Globus pallidus (tissue), 1 donor: Measurements from ENCODE around the gene ABITRAM.
"Not testable (repeated sequence)": the region's sequence is repeated elsewhere in the genome, so short reads cannot be mapped to it uniquely, and the experiment has no call there.

Source experiments
- DNase-seq: peaks from one replicate; pipeline ENCODE4 v3.0.0-alpha.2; 2015; ENCODE audit warnings: low spot score

Gene ABITRAM, protein sequence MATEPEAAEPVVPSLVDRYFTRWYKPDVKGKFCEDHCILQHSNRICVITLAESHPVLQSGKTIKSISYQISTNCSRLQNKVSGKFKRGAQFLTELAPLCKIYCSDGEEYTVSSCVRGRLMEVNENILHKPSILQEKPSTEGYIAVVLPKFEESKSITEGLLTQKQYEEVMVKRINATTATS

DNA sequence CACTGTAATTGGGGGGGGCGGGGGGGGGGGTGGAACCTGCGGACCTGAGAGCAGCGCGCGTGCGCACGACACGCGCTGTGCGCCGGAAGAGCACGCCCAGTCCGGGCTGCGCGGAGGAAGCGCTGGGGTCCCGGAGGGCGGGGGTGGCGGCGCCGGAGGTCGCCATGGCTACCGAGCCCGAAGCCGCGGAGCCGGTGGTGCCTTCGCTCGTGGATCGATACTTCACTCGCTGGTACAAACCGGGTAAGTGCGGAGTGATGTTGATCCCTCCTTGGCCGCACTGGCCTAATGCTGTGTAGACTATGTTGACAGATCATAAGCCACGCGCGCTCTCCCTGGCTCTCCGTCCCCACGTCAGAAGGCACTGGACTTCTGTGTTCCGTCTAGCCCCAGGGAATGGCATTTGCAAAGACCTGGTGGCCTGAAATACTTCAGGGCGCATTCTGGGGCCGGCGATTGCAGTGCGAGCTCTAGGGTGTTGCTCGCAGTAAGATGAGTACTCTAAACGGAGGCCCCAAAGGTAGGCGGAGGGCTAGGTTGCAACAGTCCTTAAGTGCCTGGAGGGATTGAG lies at the start of gene ABITRAM:
TSS of gene ABITRAM (plus strand) at position 78 of the 571 bp plus-strand sequence. CDS start at position 165, 87 bp downstream.
- peak; percentile 89 for DNase-seq

DNA sequence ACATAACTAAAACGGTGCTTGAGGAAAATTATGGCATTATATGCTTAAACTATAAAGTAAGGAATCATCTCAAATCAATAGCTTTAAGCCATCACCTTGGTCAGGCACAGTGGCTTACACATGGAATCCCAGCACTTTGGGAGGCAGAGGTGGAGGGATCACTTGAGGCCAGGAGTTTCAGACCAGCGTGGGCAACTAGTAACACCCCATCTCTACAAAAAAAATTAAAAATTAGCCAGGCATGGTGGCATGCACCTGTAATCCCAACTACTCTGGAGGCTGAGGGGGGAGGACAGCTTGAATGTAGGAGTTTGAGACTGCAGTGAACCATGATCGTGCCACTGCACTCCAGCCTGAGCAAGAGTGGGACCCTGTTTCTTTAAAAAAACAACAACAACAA lies 49.5 kb upstream of the ABITRAM start:
- DNase-seq = no peak

DNA sequence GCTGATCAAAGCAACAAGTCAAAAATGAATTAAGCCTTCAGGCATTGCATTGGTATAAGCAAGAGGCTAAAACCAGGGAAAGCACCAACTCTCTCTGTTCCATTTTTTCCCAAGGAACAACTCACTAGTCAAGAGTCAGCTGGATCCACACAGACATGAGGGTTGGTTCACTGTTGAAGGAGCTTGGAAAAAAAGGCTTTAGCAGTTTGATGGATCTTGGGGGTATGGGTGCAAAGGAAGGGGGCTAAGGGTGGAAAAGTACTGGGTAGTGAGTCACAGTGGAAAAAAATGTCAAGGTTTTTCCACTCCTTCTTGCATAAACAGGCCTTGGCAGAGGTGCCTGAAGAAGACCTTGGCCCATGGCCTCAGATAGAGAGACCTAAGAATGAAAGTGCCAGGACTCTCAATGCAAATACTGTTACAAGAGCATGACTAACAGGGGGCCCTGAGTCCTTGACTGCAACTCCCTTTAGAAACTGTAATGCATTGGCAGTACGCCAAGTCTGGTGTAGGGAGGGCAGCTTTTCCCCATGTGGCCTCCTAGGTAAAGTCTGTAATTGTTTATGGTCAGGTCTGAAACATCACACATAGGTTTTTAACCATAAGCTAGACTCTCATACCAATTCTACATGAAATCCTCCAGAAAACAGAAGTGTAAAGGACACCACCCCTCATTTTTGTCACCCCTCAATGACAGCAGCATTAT lies 48.4 kb upstream of the ABITRAM start:
- no peak for DNase-seq

DNA sequence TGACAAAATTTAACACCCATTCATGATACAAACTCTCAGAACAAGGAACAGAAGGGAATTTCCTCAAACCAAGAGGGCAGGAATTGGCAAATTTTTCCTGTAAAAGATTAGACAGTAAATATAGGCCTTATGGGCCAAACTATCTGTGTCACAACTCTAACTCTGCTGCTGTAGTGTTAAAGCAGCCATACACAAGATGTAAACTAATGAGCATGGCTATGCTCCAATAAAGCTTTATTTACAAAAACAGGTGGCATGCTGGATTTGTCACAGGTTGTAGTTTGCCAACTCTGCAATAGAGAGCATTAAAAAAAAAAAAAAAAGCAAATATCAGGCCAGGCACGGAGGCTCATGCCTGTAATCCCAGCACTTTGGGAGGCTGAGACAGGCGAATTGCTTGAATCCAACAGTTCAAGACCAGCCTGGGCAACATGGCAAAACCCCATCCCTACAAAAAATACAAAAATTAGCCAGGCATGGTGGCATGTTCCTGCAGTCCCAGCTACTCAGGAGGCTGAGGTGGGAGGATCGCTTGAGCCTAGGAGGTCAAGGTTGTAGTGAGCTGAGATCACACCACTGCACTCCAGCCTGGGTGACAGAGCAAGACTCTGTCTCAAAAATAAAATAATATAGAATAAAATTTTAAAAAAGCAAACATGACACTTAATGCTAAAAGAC lies 47.5 kb upstream of the ABITRAM start:
- not testable (repeated sequence) for DNase-seq

DNA sequence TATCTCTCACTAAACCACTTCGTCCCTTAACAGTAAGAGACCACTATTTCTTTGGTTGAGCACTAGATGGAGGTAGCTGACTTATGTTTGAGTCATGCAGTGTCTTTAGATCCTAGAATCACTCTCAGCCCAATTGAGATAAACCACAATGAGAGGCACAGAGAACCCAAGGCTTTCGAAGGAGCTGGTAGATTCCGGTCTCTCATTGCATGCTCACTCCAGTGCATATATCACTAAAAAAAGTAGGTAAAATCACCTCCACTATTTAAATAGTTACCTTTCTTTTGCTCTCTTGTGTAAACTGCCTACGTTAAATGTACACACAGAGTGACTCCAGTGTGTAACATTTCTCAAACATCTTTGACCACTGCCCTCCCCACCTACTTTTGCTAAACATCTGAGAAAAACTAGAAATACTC lies 44.5 kb upstream of the ABITRAM start:
- DNase-seq = no peak

DNA sequence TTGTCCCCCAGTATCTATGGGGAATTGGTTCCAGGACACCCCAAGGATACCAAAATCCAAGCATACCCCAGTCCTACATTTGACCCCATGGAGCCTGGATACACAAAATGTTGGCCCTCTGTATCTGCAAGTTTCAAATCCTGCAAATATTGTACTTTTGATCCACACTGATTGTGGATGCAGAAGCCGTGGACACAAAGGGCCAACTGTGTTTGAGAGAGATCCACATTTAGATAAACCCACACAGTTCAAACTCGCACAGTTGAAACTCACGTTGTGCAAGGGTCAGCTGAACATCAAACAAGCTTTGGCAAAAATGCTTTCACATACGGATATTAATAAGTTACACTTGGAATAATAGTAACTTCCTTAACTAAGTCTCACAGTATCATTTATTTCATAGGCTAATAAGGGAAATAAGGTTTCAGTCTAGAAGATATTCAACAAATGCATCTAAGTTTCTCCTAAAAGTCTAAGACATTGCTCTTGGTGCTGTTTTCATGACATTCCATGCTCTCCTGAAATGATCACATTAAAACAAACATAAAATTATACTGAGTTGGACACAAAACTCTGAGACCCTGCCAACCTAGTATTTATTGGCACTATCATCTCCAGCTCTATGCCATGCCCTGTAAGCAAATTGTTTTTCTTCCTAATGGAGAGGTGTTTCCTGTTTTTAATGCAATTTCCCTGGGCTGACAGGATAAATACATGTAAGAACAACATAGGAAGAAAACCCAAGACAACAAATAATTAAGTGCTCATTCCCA lies 39.8 kb upstream of the ABITRAM start:
- no peak for DNase-seq

DNA sequence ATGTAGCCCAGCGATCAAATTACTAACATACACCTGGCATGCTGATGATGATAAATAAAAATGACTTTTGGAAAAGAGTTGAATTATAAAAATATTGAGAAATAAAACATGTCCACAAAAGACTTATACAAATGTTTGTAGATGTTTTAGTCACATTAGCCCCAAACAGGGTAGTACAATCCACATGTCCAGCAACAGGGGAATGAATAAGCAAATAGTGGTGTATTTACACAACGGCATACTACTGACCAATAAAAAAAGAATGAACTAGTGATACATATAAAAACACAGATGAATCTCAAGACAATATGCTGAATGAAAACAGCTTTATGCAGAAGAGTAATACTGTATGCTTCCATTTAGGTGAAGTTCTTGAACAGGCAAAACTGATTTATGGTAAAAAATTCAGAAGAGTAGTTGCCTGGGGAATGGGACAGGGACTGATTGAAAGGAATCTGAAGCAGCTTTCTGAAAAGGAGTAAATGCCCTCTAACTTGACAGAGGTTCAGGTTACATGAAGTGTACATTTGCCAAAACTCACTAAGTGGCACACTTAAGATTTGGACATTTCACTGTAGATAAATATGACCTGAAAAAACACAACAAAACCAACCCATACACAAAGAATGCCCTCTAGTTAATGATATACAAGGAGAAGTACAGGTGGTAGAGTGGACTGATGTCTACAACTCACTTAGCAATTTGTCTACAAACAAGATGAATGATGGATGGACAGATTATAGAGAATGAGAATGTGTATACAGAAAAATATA lies 36.7 kb upstream of the ABITRAM start:
- no peak for DNase-seq

DNA sequence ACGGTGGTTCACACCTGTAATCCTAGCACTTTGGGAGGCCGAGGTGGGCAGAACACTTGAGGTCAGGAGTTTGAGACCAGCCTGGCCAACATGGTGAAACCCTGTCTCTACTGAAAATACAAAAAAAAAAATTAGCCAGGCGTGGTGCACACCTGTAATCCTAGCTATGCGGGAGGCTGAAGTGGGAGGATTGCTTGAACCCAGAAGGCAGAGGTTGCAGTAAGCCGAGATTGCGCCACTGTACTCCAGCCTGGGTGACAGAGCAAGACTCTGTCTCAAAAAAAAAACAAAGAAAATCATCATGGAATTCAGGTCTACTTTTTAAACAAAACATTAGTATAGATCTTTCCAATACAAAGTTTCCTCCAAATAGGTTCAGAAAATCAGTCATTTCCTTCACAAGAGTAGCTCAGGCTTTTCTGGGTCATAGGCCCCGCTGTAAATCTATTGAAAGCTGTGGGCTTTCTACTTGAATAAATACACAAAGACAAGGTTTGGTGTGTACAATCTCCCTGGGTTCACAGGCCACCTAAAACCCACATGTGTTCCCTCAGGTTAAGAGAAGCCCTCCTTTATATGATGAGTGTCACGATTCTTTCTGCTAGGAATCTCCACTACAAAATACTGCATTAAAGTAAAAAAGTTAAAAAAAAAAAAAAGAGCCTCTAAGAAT lies 35.0 kb upstream of the ABITRAM start:
- not testable (repeated sequence) for DNase-seq

DNA sequence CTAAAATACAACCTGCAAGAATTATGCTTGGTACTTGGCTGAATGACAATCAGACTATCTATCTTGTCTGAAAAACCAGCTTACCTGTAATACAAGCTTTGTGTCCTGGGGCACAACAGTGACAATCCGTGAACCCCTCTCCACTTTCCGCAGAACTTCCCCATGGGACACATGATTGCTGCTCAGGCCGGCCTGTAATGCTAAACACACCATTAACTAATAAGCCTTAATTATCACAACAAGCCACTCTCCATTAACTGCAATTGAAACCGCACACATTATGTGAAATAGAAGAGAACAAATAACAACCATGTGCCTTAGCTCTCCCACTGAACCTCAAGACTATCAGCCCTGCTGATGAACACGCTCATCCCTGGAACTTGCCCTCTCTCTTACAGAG lies 34.0 kb upstream of the ABITRAM start:
- DNase-seq = no peak

DNA sequence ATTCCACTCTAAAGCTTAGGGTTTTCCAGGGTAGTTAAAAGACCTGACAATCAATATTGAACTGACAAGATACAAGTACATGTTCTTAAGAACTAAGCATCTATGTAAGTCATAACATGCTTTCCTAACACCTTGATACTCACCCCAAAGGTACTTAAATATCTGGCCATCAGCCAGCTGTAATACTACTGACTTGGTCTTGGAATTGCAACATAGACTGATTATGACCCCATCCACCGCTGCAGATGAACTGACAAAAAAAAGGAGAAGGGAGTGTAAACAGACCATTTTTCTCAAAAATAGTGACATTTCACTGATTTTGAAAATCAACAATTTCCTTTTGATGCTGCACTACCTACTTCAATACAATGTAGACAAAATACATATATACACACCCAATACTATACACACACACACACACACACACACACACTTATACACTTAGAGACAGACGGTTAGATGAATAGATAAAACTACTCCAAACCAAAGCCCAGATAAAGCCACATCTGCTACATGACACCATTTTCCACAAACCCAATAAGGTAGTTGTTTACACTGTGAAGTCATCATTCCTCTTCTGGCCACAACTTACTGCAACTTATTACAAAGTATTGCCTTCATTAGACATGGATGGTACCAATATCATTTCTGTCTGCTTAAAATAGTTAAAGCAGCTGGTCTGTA lies 30.6 kb upstream of the ABITRAM start:
- DNase-seq = no peak

DNA sequence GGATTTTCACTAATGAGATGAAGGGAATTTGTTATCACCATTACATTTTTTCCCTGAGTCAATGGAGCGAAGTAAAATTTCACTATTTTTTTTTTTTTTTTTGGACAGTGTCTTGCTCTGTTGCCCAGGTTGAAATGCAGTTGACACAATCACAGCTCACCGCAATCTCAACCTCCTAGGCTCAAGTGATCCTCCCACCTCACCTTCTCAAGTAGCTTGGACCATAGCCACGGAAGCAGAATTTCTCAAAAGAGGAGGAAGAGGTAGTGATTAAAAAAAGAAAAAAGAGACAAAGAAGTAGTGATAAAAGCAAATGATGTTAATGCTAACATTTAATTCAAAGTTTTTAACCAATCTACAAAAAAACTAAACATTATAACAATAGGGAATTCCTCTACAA lies 30.0 kb upstream of the ABITRAM start:
- no peak for DNase-seq

DNA sequence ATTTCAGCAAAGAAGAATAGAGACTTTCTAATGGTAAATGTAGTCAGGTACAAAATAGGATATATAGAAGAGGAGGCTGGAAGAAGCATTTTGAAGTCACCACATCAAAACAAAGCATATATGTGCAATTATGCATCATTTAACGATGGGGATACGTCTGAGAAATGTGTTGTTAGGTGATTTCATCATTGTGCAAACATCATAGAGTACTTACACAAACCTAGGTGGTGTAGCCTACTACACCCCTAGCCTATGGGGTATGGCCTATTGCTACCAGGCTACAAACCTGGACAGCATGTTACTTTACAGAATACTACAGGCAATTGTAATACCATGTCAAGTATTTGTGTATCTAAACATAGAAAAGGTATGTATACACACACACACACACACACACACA lies 28.7 kb upstream of the ABITRAM start:
- DNase-seq = no peak

DNA sequence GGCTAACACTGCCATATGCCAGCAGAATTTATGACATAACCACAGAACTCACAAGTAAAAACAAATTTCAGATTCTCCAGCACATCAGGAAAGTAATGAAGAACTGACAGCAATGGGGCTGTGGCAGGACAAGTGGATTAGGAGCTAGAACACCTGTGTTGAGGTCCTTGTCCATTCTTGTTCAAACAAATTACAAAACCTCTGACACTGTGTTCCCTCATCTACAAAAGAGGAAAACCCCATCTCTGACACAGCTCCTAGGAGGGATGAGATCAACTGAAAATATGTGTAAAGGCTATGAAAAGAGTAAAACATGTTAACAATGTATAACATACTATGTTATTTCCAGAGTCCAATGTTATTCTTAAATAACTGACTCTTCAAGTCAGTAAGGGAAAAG lies 23.8 kb upstream of the ABITRAM start:
- DNase-seq = no peak

DNA sequence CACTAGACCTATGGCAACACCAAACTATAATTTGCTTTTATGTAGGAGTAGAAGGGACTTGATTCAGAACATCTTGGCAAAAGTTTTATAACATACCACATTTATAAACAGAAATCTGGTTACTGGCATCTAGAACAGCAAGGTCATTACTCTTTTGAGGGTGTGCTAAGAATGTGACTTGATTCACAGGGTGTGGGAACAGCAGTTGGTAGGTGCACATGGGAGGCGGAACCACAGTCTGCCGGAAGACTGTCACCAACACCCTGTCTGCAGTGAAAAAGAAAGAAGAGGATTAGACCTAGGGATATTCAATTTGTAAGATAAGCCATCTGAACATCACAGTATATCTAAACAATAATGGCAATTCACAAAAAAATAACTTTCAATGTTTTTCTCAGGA lies 23.3 kb upstream of the ABITRAM start:
- DNase-seq = no peak

DNA sequence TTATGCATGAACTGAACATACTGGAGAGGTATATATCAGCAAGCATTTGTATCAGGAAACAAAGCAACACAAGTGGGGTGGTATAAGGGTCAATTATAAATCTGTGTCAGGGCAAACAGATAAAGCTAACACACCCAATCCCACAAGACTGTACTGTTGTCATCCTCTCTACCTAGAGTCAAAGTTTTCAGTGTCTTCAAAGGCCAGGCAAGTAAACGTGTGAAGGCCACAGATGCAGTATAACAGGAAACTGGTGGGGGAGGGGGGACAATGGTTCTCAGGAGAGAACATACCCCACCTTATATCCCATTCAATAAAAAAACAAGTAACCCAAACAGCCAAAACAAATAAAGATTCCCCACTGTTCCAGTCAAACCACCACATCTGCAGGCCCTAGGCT lies 22.4 kb upstream of the ABITRAM start:
- no peak for DNase-seq

DNA sequence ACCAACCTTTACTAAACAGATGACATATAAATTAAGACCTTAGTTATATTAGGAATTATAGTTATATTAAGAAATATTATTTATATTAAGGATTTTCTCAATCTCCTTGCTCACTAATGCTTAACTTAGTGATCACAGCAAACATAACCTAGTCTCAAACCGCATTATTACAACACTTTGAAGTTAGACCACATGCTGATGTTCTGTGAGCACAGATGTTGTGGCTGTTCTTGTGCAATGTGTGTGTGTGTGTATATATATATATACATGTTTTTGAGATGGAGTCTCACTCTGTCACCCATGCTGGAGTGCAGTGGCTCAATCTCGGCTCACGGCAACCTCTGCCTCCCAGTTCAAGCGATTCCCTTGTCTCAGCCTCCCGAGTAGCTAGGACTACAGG lies 20.8 kb upstream of the ABITRAM start:
- no peak for DNase-seq

DNA sequence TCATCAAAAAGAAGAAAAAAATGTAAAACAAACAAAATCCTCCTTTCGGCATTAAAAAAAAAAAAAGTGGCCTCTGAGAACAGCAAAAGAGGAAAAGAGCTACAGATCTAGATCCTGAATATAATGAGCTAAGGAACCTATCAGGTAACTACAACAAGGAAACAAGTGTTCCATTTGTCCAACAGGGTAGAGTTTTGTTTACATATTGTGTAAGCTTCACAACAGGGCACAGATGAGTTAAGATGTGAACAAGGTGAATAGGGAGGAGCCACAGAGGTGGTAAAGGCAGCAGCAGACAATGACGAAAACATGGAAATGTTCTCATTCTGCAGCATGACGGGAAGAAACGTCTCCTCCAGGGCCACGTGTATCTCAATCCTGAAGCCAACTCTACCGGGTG lies 14.7 kb upstream of the ABITRAM start:
- no peak for DNase-seq

DNA sequence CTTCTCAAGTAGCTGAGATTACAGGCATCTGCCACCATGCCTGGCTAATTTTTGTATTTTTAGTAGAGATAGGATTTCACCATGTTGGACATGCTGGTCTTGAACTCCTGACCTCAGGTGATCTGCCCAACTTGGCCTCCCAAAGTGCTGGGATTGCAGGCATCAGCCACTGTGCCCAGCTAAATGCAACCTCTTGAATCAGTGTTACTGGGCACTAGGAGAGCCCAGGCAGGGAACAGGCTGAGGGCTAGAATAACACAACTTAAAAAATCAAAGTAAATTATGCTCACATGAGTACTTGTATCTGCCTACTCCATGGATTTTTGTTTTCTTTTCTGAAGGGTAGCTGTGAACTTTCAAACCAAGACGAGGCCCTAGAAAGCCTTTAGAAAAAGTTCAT lies 13.8 kb upstream of the ABITRAM start:
- not testable (repeated sequence) for DNase-seq

DNA sequence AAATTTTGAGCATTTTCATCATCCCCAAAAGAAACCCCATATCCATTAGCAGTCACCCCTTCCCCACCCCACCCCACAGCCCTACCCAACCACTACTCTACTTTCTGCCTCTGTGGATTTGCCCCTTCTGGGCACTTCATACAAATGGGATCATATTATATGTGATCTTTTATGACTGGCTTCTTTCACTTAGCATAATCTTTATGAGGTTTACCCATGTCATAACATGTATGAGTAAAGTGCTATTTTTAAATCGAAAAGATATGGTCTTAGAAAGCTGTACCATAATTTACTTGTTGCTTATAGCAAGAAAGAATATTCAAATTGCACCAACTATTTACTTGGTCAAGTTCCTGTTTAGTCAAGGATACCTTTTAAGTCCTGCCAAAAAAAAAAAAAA lies 13.0 kb upstream of the ABITRAM start:
- DNase-seq = no peak

DNA sequence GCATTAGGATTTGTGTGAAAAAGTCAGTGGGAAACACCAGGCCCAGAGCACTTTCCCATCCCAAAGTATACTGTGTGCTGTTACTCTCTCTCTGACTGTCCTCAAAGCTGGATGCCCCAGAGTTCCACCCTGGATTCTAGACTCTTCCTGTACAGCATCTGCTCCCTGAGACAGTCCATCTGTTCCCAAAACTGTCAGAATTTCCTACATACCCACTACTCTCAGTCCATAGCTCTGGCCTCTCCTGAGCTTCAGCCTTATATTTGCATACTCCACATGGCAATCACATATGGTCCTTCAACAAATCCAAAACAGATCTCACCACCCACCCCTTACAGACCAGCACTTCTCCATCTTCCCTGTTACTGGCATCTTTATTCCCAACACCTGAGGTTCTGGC lies 9.7 kb upstream of the ABITRAM start:
- DNase-seq = no peak
